ENCODE results near the gene QRFP. TPM values are rescaled to one million over a fixed set of nuclear protein-coding genes. Genes with fewer than 3 reads are reported as not detected.

Gene QRFP
- total RNA-seq, 1 experiment from 2014 or later: not detected

DNA sequence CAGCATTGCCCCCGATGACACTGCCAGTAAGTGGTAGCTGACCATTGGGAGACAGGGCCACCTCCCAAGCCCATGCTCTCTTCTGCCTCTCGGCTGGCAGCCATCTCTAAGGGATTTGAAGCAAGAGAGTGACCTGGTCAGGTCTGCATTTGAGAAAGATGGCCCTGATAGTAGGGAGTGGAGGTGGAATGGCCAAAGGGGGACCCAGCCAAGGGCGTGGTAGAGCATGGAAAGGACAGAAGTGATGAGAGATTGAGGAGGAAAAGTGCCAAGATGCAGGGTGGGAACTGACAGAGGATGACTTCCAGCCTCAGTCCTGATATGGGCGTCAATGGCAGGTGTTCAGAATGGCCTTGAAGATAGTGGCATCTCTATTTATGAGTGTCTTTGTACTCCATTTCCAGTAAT is 52.6 kb downstream of the QRFP start:
- Histone ChIP-seq H3K4me3 (replicated peaks in 1 of 2; ENCODE audit: low read depth in 1 of 2, low read length in 2 of 2) (no peak overlapping the region), H3K4me1 (ENCODE audit: control insufficient read depth in 1 of 2, insufficient read depth in 2 of 2, low read length in 2 of 2) (peaks cover 41 to 45% of the 10 kb centered on the region in 2 experiments), H3K36me3 (ENCODE audit: control insufficient read depth in 1 of 2, insufficient read depth in 2 of 2, low read length in 2 of 2) (no peaks in the 10 kb centered on the region), H3K27me3 (ENCODE audit: insufficient read depth, low read length) (no peaks in the 10 kb centered on the region), H2AFZ (ENCODE audit: low read depth, low read length, poor library complexity, severe bottlenecking) (no peak overlapping the region), H3K4me2 (ENCODE audit: low read length) (no peak overlapping the region), H3K79me2 (ENCODE audit: insufficient read depth, low read length) (peaks cover 100% of the 10 kb centered on the region), H3K27ac (ENCODE audit: low read depth, low read length) (no peak overlapping the region), H3K9me3 (ENCODE audit: control insufficient read depth in 1 of 2, insufficient read depth in 1 of 2, low read depth in 1 of 2, low read length in 2 of 2) (no peaks in the 10 kb centered on the region), H4K20me1 (ENCODE audit: insufficient read depth) (peaks cover 11% of the 10 kb centered on the region; the same call in 1 of the 2 replicates), H3K9ac (ENCODE audit: low read length) (no peak overlapping the region), H3K9me2 (ENCODE audit: insufficient read depth) (no peaks in the 10 kb centered on the region)
- TF ChIP-seq ELF1 (IDR thresholded peaks at IDR 0.05; ENCODE audit: borderline replicate concordance, low read depth): no peak
- no peak for TF ChIP-seq ZFX (IDR thresholded peaks at IDR 0.05)
- TF ChIP-seq JUND (IDR thresholded peaks at IDR 0.05): no peak
- no peak for TF ChIP-seq RAD21 (IDR thresholded peaks at IDR 0.05; ENCODE audit: low read depth)
- no peak for TF ChIP-seq YY1 (IDR thresholded peaks at IDR 0.05; ENCODE audit: extremely low read depth, insufficient replicate concordance, low read depth, low read length)
- no peak for TF ChIP-seq CEBPB (IDR thresholded peaks at IDR 0.05; ENCODE audit: low read depth)
- TF ChIP-seq, protein P1, sequence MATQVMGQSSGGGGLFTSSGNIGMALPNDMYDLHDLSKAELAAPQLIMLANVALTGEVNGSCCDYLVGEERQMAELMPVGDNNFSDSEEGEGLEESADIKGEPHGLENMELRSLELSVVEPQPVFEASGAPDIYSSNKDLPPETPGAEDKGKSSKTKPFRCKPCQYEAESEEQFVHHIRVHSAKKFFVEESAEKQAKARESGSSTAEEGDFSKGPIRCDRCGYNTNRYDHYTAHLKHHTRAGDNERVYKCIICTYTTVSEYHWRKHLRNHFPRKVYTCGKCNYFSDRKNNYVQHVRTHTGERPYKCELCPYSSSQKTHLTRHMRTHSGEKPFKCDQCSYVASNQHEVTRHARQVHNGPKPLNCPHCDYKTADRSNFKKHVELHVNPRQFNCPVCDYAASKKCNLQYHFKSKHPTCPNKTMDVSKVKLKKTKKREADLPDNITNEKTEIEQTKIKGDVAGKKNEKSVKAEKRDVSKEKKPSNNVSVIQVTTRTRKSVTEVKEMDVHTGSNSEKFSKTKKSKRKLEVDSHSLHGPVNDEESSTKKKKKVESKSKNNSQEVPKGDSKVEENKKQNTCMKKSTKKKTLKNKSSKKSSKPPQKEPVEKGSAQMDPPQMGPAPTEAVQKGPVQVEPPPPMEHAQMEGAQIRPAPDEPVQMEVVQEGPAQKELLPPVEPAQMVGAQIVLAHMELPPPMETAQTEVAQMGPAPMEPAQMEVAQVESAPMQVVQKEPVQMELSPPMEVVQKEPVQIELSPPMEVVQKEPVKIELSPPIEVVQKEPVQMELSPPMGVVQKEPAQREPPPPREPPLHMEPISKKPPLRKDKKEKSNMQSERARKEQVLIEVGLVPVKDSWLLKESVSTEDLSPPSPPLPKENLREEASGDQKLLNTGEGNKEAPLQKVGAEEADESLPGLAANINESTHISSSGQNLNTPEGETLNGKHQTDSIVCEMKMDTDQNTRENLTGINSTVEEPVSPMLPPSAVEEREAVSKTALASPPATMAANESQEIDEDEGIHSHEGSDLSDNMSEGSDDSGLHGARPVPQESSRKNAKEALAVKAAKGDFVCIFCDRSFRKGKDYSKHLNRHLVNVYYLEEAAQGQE (IDR thresholded peaks at IDR 0.05; ENCODE audit: low read depth): no peak
- TF ChIP-seq SP1 (IDR thresholded peaks at IDR 0.05; ENCODE audit: low read depth): no peak
- TF ChIP-seq POLR2A (IDR thresholded peaks at IDR 0.05; ENCODE audit: borderline replicate concordance, extremely low read depth, insufficient read depth, insufficient read length): no peak
- TF ChIP-seq, protein P2, sequence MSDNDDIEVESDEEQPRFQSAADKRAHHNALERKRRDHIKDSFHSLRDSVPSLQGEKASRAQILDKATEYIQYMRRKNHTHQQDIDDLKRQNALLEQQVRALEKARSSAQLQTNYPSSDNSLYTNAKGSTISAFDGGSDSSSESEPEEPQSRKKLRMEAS (IDR thresholded peaks at IDR 0.05): no peak
- no peak for TF ChIP-seq SRF (IDR thresholded peaks at IDR 0.05; ENCODE audit: low read depth)
- no peak for TF ChIP-seq TCF7L2 (IDR thresholded peaks at IDR 0.05; ENCODE audit: borderline replicate concordance, extremely low read depth, insufficient read depth, insufficient read length)
- no peak for TF ChIP-seq EZH2phosphoT487 (IDR thresholded peaks at IDR 0.05; ENCODE audit: borderline replicate concordance)
- TF ChIP-seq EZH2 (IDR thresholded peaks at IDR 0.05): no peak
- TF ChIP-seq, protein P3, sequence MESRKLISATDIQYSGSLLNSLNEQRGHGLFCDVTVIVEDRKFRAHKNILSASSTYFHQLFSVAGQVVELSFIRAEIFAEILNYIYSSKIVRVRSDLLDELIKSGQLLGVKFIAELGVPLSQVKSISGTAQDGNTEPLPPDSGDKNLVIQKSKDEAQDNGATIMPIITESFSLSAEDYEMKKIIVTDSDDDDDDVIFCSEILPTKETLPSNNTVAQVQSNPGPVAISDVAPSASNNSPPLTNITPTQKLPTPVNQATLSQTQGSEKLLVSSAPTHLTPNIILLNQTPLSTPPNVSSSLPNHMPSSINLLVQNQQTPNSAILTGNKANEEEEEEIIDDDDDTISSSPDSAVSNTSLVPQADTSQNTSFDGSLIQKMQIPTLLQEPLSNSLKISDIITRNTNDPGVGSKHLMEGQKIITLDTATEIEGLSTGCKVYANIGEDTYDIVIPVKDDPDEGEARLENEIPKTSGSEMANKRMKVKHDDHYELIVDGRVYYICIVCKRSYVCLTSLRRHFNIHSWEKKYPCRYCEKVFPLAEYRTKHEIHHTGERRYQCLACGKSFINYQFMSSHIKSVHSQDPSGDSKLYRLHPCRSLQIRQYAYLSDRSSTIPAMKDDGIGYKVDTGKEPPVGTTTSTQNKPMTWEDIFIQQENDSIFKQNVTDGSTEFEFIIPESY (IDR thresholded peaks at IDR 0.05; ENCODE audit: extremely low read depth, insufficient replicate concordance, low read length): no peak
- TF ChIP-seq SIN3A (IDR thresholded peaks at IDR 0.05; ENCODE audit: low read depth): no peak
- TF ChIP-seq, protein P4, sequence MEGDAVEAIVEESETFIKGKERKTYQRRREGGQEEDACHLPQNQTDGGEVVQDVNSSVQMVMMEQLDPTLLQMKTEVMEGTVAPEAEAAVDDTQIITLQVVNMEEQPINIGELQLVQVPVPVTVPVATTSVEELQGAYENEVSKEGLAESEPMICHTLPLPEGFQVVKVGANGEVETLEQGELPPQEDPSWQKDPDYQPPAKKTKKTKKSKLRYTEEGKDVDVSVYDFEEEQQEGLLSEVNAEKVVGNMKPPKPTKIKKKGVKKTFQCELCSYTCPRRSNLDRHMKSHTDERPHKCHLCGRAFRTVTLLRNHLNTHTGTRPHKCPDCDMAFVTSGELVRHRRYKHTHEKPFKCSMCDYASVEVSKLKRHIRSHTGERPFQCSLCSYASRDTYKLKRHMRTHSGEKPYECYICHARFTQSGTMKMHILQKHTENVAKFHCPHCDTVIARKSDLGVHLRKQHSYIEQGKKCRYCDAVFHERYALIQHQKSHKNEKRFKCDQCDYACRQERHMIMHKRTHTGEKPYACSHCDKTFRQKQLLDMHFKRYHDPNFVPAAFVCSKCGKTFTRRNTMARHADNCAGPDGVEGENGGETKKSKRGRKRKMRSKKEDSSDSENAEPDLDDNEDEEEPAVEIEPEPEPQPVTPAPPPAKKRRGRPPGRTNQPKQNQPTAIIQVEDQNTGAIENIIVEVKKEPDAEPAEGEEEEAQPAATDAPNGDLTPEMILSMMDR (IDR thresholded peaks at IDR 0.05 in 2 of 3, conservative IDR thresholded peaks at IDR 0.05 in 1 of 3; ENCODE audit: borderline replicate concordance in 1 of 3, insufficient read depth in 1 of 3, low read depth in 2 of 3, low read length in 2 of 3): no peak
- no peak for TF ChIP-seq EGR1 (IDR thresholded peaks at IDR 0.05; ENCODE audit: low read depth)
- no peak for TF ChIP-seq POLR2AphosphoS5 (IDR thresholded peaks at IDR 0.05; ENCODE audit: low read depth, low read length)
- TF ChIP-seq ZNF274 (IDR thresholded peaks at IDR 0.05; ENCODE audit: low read depth, low read length): no peak
- ChIA-PET CTCF (no interaction called here), RAD21 (ENCODE audit: low non-redundant PET in 1 of 2, low total read pairs in 2 of 2, uncharacterized antibody in 2 of 2, unreplicated experiment in 2 of 2) (no interaction called here), POLR2A (no interaction called here)
- intact Hi-C loops (cut with micrococcal nuclease): no loop called here
- DNase-seq (ENCODE audit: low read depth, low spot score): no peak
- BruUV-seq (replicated peaks): no TSS peak
- ATAC-seq: no peak
